Type B pancreatic cell (in vitro differentiated cells): ENCODE data around the gene ZSCAN26. TPM values are rescaled to one million over a fixed set of nuclear protein-coding genes. Genes with fewer than 3 reads are reported as not detected.

ENCODE experiments used
- DNase-seq: peaks from one replicate; pipeline ENCODE4 v3.0.0; 2021; ENCODE audit warnings: mixed read lengths; ENCODE audit not compliant: unreplicated experiment; ENCODE audit errors: extremely low spot score
- H3K27ac Mint-ChIP-seq: 2 replicates; pipeline ENCODE4 v1.8.0; 2021; ENCODE audit warnings: mild to moderate bottlenecking, mixed read lengths
- H3K27me3 Mint-ChIP-seq: 2 replicates; pipeline ENCODE4 v1.8.0; 2021; ENCODE audit warnings: mixed read lengths
- H3K36me3 Mint-ChIP-seq: 2 replicates; pipeline ENCODE4 v1.8.0; 2021; ENCODE audit warnings: mixed read lengths
- H3K4me1 Mint-ChIP-seq: one replicate; pipeline ENCODE4 v1.8.0; 2021; ENCODE audit warnings: mixed read lengths; ENCODE audit not compliant: unreplicated experiment
- H3K4me3 Mint-ChIP-seq: 2 replicates; pipeline ENCODE4 v1.8.0; 2021; ENCODE audit warnings: mild to moderate bottlenecking, mixed read lengths
- H3K9me3 Mint-ChIP-seq: 2 replicates; pipeline ENCODE4 v1.8.0; 2021; ENCODE audit warnings: mixed read lengths
- CTCF ChIP-seq: fragments of 200-600 bp; sonication (generic); conservative IDR thresholded peaks from 2 replicates; pipeline ENCODE4 v1.5.0; 2021; ENCODE audit warnings: antibody characterized with exemption, mild to moderate bottlenecking
- total RNA-seq: library from RNA; stranded (reverse); gene quantifications from 2 replicates; pipeline ENCODE4 v1.2.1, GENCODE V29; 2021; ENCODE audit warnings: low replicate concordance

The ZSCAN26 gene
- total RNA-seq, 1 donor from 2014 or later = 16.7 TPM

GRCh38 chr6:28239636-28240035, 27.3 kb upstream of the ZSCAN26 start:
- H3K4me3 Mint-ChIP-seq = no peak overlapping the region
- no peaks in the 10 kb centered on the region for H3K9me3 Mint-ChIP-seq
- no peaks in the 10 kb centered on the region for H3K27me3 Mint-ChIP-seq
- TF ChIP-seq CTCF = no peak
- peaks cover 33% of the 10 kb centered on the region for H3K36me3 Mint-ChIP-seq
- no peaks in the 10 kb centered on the region for H3K4me1 Mint-ChIP-seq
- DNase-seq = no peak
- H3K27ac Mint-ChIP-seq = no peak overlapping the region

GRCh38 chr6:28240471-28240870, 26.5 kb upstream of the ZSCAN26 start:
- peaks cover 33% of the 10 kb centered on the region for H3K36me3 Mint-ChIP-seq
- no peak for TF ChIP-seq CTCF
- no peaks in the 10 kb centered on the region for H3K9me3 Mint-ChIP-seq
- H3K27me3 Mint-ChIP-seq = no peaks in the 10 kb centered on the region
- H3K27ac Mint-ChIP-seq = no peak overlapping the region
- H3K4me1 Mint-ChIP-seq = no peaks in the 10 kb centered on the region
- DNase-seq = no peak
- H3K4me3 Mint-ChIP-seq = no peak overlapping the region

DNA sequence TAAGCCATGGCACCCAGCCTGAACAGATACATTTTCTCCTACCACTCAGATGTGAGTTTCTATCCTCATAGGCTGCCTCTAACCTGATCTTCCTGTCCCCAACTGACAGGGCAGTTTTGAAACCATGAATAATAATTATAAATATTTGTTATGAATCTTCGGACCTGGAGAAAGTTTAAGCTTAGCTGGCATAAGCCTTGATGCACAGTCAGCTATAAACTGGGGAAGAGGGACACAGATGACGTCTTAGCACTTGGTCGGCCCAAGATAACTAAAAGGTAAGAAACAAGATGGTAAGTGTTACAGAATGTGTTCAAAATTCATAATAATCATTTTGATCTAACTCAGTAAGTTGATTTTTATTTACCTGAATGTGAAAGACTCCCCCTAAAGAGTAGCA, 23.0 kb upstream of the ZSCAN26 start:
- H3K27ac Mint-ChIP-seq = no peak overlapping the region
- no peaks in the 10 kb centered on the region for H3K9me3 Mint-ChIP-seq

DNA sequence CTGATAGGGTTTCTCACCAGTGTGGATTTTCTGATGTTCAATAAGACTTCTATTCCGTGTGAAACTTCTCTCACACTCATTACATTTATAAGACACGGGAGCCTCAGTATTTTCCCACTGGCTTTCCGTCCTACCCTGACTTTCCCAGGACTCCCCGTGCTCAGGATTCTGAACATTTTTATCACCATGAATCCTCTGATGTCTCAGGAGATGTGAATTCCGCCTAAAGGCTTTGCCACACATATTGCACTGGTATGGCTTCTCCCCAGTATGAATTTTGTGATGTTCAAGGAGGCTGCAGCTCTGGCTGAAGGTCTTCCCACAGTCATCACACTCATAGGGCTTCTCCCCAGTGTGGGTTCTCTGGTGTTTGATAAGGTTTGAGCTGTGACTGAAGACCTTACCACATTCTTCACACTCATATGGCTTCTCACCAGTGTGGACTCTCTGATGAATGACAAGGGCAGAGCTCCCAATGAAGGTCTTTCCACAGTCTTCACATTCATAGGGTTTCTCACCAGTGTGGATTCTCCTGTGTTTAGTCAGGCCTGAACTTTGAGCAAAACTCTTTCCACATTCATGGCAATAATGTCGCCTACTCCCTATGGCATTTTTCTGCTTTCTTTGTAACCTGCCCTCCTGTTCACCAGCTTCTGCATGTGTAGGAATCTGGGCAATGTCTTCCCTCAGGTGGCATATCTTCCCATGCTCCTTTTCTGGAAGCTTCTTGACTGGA, 21.6 kb upstream of the ZSCAN26 start:
- no peak for TF ChIP-seq CTCF
- DNase-seq = no peak
- Mint-ChIP-seq H3K4me3 (no peak overlapping the region), H3K36me3 (peaks cover 24% of the 10 kb centered on the region), H3K27ac (no peak overlapping the region), H3K27me3 (no peaks in the 10 kb centered on the region), H3K9me3 (no peaks in the 10 kb centered on the region), H3K4me1 (no peaks in the 10 kb centered on the region)

More for the DNA sequence above, 23.0 kb upstream of the ZSCAN26 start:
- Mint-ChIP-seq H3K4me1 (no peaks in the 10 kb centered on the region), H3K4me3 (no peak overlapping the region), H3K36me3 (peaks cover 24% of the 10 kb centered on the region), H3K27me3 (no peaks in the 10 kb centered on the region)
- TF ChIP-seq CTCF = no peak
- no peak for DNase-seq

- no peak for DNase-seq
- H3K27me3 Mint-ChIP-seq = no peaks in the 10 kb centered on the region
- peaks cover 20% of the 10 kb centered on the region for H3K36me3 Mint-ChIP-seq
- H3K4me3 Mint-ChIP-seq = no peak overlapping the region
- H3K4me1 Mint-ChIP-seq = peaks cover 14% of the 10 kb centered on the region
- no peak for TF ChIP-seq CTCF
- H3K27ac Mint-ChIP-seq = no peak overlapping the region
- no peaks in the 10 kb centered on the region for H3K9me3 Mint-ChIP-seq
Observed at GRCh38 chr6:28248916-28249315, 18.0 kb upstream of the ZSCAN26 start.
